SU-DHL-6 (cell line): ENCODE measurements around the gene EVL.

ENCODE experiments used
- EZH2phosphoT487 ChIP-seq: fragments of 200-600 bp; sonication (generic), shearing (Covaris generic); conservative IDR thresholded peaks from 2 replicates; pipeline ENCODE4 v1.6.1; 2018; ENCODE audit warnings: mild to moderate bottlenecking, antibody characterized with exemption, low read length, moderate library complexity, mixed read lengths
- TF ChIP-seq, protein P1 (sequence below): fragments of 200-600 bp; sonication (generic); IDR thresholded peaks from one replicate; pipeline ENCODE4 v1.5.1; 2017; ENCODE audit warnings: antibody characterized with exemption, mild to moderate bottlenecking, low read length, moderate library complexity; ENCODE audit not compliant: insufficient read depth, poor library complexity, severe bottlenecking

DNA sequence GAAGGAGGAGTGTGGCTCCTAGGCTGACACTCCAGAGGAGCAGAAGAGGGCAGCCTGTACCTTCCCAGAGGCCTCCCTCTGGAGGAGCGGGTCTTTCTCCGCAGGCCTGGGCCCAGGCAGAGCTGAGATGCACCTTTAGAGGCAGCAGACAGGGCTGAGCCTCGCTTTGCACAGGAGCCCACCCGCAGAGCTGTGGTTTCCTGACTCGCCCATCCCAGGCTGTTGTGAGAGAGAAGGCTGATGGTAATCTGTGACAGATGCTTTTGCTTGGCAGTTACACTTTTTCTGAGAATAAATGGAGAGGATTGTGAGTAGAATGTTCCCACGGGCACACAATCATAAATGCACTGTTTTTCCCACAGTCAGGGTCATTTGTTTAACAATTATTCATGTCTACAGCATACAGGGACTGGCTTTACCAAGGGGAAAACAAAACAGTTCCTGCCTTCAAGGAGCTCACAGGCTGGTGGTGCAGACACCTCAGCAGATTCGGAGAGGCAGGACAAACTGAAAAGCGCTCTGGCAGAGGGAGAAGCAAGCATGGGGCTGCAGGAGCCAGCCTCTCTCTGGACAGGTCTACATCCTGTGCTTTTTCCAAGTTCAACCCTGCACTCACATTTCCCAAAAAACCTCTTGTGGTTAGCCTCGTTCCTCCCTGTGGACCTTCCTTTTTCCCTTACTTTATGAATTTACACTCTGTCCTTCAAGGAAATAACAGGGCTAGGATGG lies 13.9 kb downstream of the EVL start:
- TF ChIP-seq, protein P1, sequence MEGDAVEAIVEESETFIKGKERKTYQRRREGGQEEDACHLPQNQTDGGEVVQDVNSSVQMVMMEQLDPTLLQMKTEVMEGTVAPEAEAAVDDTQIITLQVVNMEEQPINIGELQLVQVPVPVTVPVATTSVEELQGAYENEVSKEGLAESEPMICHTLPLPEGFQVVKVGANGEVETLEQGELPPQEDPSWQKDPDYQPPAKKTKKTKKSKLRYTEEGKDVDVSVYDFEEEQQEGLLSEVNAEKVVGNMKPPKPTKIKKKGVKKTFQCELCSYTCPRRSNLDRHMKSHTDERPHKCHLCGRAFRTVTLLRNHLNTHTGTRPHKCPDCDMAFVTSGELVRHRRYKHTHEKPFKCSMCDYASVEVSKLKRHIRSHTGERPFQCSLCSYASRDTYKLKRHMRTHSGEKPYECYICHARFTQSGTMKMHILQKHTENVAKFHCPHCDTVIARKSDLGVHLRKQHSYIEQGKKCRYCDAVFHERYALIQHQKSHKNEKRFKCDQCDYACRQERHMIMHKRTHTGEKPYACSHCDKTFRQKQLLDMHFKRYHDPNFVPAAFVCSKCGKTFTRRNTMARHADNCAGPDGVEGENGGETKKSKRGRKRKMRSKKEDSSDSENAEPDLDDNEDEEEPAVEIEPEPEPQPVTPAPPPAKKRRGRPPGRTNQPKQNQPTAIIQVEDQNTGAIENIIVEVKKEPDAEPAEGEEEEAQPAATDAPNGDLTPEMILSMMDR: no peak
- TF ChIP-seq EZH2phosphoT487: no peak
